Activated T-cell treated with anti-CD3 and anti-CD28 coated beads, Interleukin-2, amount 50 U/mL, for 72 hours (primary cell): ENCODE results near the gene DDX17. TPM values are rescaled to one million over a fixed set of nuclear protein-coding genes. Genes with fewer than 3 reads are reported as not detected.
A peak's percentile ranks its signal among the peaks of the same experiment; 100 is the strongest.

Experiments used
- ATAC-seq, 2 donors: fragments of 150-1000 bp; cut with Tn5 transposase; replicated peaks in 1 of 2; 2 replicates each; pipeline ENCODE4 v1.10.0; 2021; ENCODE audit warnings: moderate library complexity in 2 of 2, mild to moderate bottlenecking in 1 of 2
- DNase-seq, 2 donors: peaks; one replicate each; pipeline ENCODE4 v3.0.0; 2021 to 2022; ENCODE audit warnings: mixed read lengths in 1 of 2
- H3K27ac Mint-ChIP-seq: one replicate; pipeline ENCODE4 v1.8.0; 2022; ENCODE audit warnings: mild to moderate bottlenecking, moderate library complexity, mixed read lengths
- H3K27me3 Mint-ChIP-seq: one replicate; pipeline ENCODE4 v1.8.0; 2022; ENCODE audit warnings: low read depth, mixed read lengths
- H3K36me3 Mint-ChIP-seq, 2 donors: one replicate each; pipeline ENCODE4 v1.8.0; 2022; ENCODE audit warnings: mixed read lengths in 2 of 2, mild to moderate bottlenecking in 1 of 2; ENCODE audit not compliant: insufficient read depth in 2 of 2
- H3K4me1 Mint-ChIP-seq: one replicate; pipeline ENCODE4 v1.8.0; 2022; ENCODE audit warnings: low read depth, mixed read lengths
- H3K4me3 Mint-ChIP-seq, 2 donors: one replicate each; pipeline ENCODE4 v1.8.0; 2022; ENCODE audit warnings: mild to moderate bottlenecking in 2 of 2, mixed read lengths in 2 of 2, moderate library complexity in 2 of 2
- H3K9me3 Mint-ChIP-seq, 2 donors: one replicate each; pipeline ENCODE4 v1.8.0; 2022; ENCODE audit warnings: mixed read lengths in 2 of 2
- total RNA-seq, 2 donors: library from RNA; stranded (reverse); gene quantifications; one replicate each; pipeline ENCODE4 v1.2.3, GENCODE V29; 2022

DDX17 gene
- total RNA-seq, 2 donors from 2014 or later = 374 to 431 TPM

DNA sequence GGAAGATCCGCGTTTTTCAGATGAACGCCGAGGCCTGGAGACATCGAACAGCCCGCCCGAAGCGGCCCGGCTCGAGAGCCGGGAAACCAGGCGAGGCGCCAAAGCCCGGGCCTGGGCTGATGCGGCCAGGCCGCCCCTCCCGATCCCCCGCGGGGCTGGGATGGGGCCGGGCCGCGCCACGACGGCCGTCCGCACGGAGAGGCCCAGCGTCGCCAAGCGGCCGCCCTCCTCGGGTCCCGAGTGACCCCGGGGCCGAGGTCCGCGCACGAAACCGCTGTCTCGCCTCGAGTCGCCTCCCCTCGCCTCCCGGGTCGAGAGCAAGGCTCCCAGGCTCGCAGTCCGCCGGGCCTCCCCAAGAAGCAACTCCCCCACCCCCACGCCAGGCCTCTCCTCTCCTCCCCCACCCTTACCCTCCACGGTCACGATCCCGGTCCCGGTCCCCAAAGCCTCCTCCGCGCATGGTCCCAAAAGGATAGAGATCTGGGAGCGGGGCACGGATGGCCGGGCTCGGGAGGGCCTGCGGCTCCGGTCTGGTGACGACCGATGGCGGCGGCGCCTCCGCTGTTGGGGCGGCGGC lies 482 bp downstream of the DDX17 start:
- Mint-ChIP-seq H3K27me3 (no peaks in the 10 kb centered on the region), H3K36me3 (peaks cover 13 to 40% of the 10 kb centered on the region in 2 donors), H3K27ac (peak overlapping the region; percentile 100), H3K9me3 (peaks cover 0 to 2% of the 10 kb centered on the region in 2 donors), H3K4me1 (peaks cover 55% of the 10 kb centered on the region), H3K4me3 (peak overlapping the region; percentile 100)
- ATAC-seq (peak; percentile 39 to 48), DNase-seq (peak; percentile 56 to 59)

- Mint-ChIP-seq H3K9me3 (peaks cover 0 to 2% of the 10 kb centered on the region in 2 donors), H3K4me3 (peak overlapping the region; percentile 87 to 100), H3K27me3 (no peaks in the 10 kb centered on the region), H3K27ac (peak overlapping the region; percentile 98), H3K4me1 (peaks cover 60% of the 10 kb centered on the region), H3K36me3 (peaks cover 13 to 43% of the 10 kb centered on the region in 2 donors)
- peak; percentile 58 to 69 for DNase-seq
- ATAC-seq = no peak
Measured at GRCh38 chr22:38504731-38505540, 1.2 kb downstream of the DDX17 start.

- DNase-seq (no peak), ATAC-seq (no peak)
- Mint-ChIP-seq H3K4me1 (peaks cover 75% of the 10 kb centered on the region), H3K9me3 (peaks cover 0 to under 1% of the 10 kb centered on the region in 2 donors), H3K27ac (peak overlapping the region; percentile 98), H3K4me3 (peak overlapping the region; percentile 87 to 100), H3K27me3 (no peaks in the 10 kb centered on the region), H3K36me3 (peaks cover 13 to 59% of the 10 kb centered on the region in 2 donors)
Measured at GRCh38 chr22:38503021-38503420, 3.1 kb downstream of the DDX17 start.

GRCh38 chr22:38501797-38502672 lies 4.1 kb downstream of the DDX17 start:
- no peaks in the 10 kb centered on the region for H3K9me3 Mint-ChIP-seq
- peak overlapping the region; percentile 87 to 100 for H3K4me3 Mint-ChIP-seq
- DNase-seq = no peak
- peak overlapping the region; percentile 98 for H3K27ac Mint-ChIP-seq
- peaks cover 13 to 64% of the 10 kb centered on the region in 2 donors for H3K36me3 Mint-ChIP-seq
- H3K27me3 Mint-ChIP-seq = no peaks in the 10 kb centered on the region
- H3K4me1 Mint-ChIP-seq = peaks cover 71% of the 10 kb centered on the region
- no peak for ATAC-seq

DNA sequence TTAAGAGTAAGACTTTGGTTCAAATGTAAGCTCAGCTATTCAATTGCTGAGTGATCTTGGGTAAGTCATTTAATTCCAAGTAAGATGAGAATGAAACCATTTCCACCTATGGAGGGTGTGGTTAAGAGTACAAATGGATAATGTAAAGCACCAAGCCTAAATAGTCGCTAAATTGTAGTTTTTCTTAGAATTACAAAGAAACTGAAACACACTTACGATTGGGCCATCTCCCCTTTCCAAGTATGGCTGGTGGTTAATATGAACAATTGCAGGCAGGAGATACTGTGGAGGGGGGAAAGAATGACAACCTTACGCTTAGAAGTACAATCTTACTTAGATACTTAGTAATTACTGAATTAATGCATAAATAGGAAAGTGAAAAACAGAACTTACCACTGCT lies 8.2 kb downstream of the DDX17 start:
- ATAC-seq = peak; percentile 40 to 64
- H3K27me3 Mint-ChIP-seq = no peaks in the 10 kb centered on the region
- peaks cover 13 to 65% of the 10 kb centered on the region in 2 donors for H3K36me3 Mint-ChIP-seq
- H3K4me1 Mint-ChIP-seq = peaks cover 71% of the 10 kb centered on the region
- H3K4me3 Mint-ChIP-seq = peak overlapping the region in 1 of 2 donors; percentile 28
- DNase-seq = no peak
- H3K9me3 Mint-ChIP-seq = no peaks in the 10 kb centered on the region
- H3K27ac Mint-ChIP-seq = peak overlapping the region; percentile 82

DNA sequence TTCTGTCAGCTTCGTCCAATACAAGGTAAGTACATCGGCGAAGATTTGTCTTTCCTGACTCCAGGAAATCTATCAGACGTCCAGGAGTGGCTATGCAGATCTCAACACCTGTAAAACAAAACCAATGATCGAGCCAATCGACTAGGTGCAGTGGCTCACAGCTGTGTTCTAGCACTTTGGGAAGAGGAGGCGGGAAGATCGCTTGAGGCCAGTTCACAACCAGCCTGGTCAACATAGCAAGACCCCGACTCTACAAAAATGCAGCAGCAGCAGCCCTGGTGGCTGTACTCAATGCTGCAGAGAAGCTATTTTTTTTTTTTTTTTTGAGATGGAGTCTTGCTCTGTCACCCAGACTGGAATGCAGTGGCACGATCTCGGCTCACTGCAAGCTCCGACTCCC lies 11.2 kb downstream of the DDX17 start:
- Mint-ChIP-seq H3K27me3 (no peaks in the 10 kb centered on the region), H3K36me3 (peaks cover 12 to 62% of the 10 kb centered on the region in 2 donors), H3K9me3 (no peaks in the 10 kb centered on the region), H3K27ac (no peak overlapping the region), H3K4me1 (peaks cover 69% of the 10 kb centered on the region), H3K4me3 (no peak overlapping the region)
- DNase-seq (no peak), ATAC-seq (no peak)

DNA sequence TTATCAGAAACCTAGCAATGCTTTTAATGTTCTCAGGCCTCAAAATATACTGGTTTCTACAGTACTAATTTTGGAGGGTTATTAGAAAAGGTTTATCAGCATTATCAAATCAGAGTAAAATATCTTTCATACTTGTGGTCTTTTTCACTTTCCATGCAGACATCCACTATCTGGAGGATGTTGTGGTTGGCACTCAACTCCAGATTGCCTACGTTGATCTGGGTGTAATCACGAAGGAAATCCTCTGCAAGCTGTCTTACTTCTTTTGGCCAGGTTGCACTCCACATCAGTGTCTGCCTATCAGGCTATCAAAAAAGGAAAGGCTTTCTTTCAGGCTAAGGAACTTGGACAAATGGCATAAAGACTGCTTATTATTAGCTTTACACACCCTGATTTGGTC lies 11.6 kb downstream of the DDX17 start:
- no peak overlapping the region for H3K4me3 Mint-ChIP-seq
- H3K4me1 Mint-ChIP-seq = peaks cover 69% of the 10 kb centered on the region
- H3K27me3 Mint-ChIP-seq = no peaks in the 10 kb centered on the region
- H3K27ac Mint-ChIP-seq = peak overlapping the region; percentile 72
- no peaks in the 10 kb centered on the region for H3K9me3 Mint-ChIP-seq
- peaks cover 12 to 62% of the 10 kb centered on the region in 2 donors for H3K36me3 Mint-ChIP-seq
- DNase-seq (no peak), ATAC-seq (no peak)

GRCh38 chr22:38491707-38492348 lies 14.3 kb downstream of the DDX17 start:
- no peaks in the 10 kb centered on the region for H3K9me3 Mint-ChIP-seq
- ATAC-seq (no peak), DNase-seq (no peak)
- no peaks in the 10 kb centered on the region for H3K27me3 Mint-ChIP-seq
- H3K36me3 Mint-ChIP-seq = peaks cover 21 to 62% of the 10 kb centered on the region in 2 donors
- H3K27ac Mint-ChIP-seq = peak overlapping the region; percentile 77
- peaks cover 68% of the 10 kb centered on the region for H3K4me1 Mint-ChIP-seq
- no peak overlapping the region for H3K4me3 Mint-ChIP-seq

- no peaks in the 10 kb centered on the region for H3K27me3 Mint-ChIP-seq
- no peak for DNase-seq
- H3K36me3 Mint-ChIP-seq = peaks cover 23 to 64% of the 10 kb centered on the region in 2 donors
- H3K4me1 Mint-ChIP-seq = peaks cover 71% of the 10 kb centered on the region
- no peak for ATAC-seq
- H3K27ac Mint-ChIP-seq = peak overlapping the region; percentile 88
- peak overlapping the region in 1 of 2 donors; percentile 50 for H3K4me3 Mint-ChIP-seq
- no peaks in the 10 kb centered on the region for H3K9me3 Mint-ChIP-seq
Measured at GRCh38 chr22:38490915-38491314, 15.2 kb downstream of the DDX17 start.

DNA sequence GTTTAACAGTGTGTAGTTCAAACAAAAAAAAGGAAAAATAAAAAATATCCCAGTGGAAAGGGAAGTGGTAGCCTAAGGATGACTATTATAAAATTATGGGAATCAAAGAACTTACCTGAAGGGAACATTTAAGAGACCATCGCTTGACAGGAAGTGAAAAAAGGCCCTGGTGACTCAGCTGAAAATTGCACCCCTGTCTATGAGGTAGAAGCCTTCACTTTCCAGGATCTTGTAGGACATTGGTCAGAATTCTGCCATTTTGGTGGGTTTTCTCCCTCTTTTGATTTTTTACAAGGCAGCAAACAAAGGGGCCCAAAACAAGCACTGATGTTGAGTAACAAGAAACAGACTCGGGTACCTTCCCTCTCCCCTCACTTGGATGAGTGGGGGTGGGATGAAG lies 15.6 kb downstream of the DDX17 start:
- peak; percentile 18 to 41 for ATAC-seq
- Mint-ChIP-seq H3K27me3 (no peaks in the 10 kb centered on the region), H3K27ac (peak overlapping the region; percentile 88), H3K9me3 (no peaks in the 10 kb centered on the region), H3K4me3 (peak overlapping the region in 1 of 2 donors; percentile 50), H3K36me3 (peaks cover 23 to 62% of the 10 kb centered on the region in 2 donors), H3K4me1 (peaks cover 71% of the 10 kb centered on the region)
- no peak for DNase-seq

DNA sequence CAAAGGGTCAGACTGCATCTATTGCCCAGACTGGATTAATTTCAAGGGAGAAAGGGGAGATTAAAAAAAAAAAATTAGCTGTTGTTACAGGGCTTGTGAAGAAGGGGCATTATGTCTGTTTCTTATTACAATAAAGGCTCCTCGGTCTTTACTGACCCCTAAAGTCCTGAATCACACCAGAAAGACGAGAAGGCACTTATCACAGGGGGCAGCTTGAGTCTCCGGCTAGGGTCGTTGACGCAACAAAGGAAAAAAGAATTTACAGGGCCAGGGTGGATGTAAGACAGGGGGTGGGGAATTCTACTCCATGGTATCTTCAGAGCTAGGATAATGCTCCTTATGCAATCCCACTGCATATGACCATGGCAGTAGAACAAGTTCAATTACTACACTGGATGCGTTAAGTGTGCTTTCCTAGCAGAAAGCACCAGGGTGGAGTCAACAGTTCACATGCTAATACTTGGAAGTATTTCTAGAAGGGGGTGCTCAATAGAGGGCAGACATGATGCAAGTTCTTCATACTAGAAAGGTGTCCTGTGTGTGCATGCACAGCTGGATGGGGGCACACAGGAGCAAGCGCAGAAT lies 16.5 kb downstream of the DDX17 start:
- peaks cover 20 to 62% of the 10 kb centered on the region in 2 donors for H3K36me3 Mint-ChIP-seq
- H3K27me3 Mint-ChIP-seq = no peaks in the 10 kb centered on the region
- H3K4me1 Mint-ChIP-seq = peaks cover 70% of the 10 kb centered on the region
- H3K27ac Mint-ChIP-seq = peak overlapping the region; percentile 88
- DNase-seq (no peak), ATAC-seq (no peak)
- H3K4me3 Mint-ChIP-seq = no peak overlapping the region
- H3K9me3 Mint-ChIP-seq = no peaks in the 10 kb centered on the region

DNA sequence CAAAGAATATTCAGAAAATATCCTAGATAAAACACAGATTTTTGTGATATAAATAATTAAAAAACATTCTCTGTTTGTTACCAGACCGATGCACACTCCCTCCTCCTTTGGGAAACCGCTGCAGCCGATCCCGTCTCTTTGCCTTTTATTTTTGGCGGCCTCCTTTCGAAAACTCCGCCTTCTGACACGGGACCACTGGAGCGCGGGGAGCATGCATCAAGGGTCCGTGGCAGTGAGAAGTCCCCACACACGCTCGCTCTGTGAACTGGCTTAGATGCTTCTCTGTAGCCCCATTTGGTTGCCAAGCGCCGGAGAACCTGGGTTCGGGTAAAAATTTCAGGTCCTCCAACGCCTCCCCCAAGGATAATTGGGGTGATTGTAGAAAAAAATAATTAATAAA lies 17.0 kb downstream of the DDX17 start:
- DNase-seq = no peak
- Mint-ChIP-seq H3K4me1 (peaks cover 75% of the 10 kb centered on the region), H3K9me3 (no peaks in the 10 kb centered on the region), H3K27ac (peak overlapping the region; percentile 18), H3K4me3 (no peak overlapping the region), H3K36me3 (peaks cover 18 to 61% of the 10 kb centered on the region in 2 donors), H3K27me3 (no peaks in the 10 kb centered on the region)
- no peak for ATAC-seq
